HG03135 (cell line): ENCODE results near the gene ALG12.
"Not testable (repeated sequence)": the region's sequence is repeated elsewhere in the genome, so short reads cannot be mapped to it uniquely, and the experiment has no call there.

Experiments used
- ATAC-seq: cut with Tn5 transposase; IDR thresholded peaks from one replicate; pipeline ENCODE4 v1.9.1; 2021; ENCODE audit warnings: mild to moderate bottlenecking, moderate library complexity; ENCODE audit not compliant: unreplicated experiment

Gene ALG12

DNA sequence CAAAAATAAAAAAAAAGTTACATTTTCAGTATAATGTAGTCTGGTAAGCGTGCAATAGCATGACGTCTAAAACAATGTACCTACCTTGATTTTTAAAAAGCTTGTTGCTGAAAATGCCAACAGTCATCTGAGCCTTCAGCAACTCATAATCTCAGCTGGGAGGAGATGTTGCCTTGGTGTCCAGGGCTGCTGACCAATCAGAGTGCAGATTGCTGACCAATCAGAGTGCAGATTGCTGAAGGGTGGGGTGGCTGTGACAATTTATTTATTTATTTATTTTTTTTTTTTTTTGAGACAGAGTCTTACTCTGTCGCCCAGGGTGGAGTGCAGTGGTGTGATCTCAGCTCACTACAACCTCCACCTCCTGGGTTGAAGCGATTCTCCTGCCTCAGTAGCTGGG lies 46.8 kb downstream of the ALG12 start:
- no peak for ATAC-seq

DNA sequence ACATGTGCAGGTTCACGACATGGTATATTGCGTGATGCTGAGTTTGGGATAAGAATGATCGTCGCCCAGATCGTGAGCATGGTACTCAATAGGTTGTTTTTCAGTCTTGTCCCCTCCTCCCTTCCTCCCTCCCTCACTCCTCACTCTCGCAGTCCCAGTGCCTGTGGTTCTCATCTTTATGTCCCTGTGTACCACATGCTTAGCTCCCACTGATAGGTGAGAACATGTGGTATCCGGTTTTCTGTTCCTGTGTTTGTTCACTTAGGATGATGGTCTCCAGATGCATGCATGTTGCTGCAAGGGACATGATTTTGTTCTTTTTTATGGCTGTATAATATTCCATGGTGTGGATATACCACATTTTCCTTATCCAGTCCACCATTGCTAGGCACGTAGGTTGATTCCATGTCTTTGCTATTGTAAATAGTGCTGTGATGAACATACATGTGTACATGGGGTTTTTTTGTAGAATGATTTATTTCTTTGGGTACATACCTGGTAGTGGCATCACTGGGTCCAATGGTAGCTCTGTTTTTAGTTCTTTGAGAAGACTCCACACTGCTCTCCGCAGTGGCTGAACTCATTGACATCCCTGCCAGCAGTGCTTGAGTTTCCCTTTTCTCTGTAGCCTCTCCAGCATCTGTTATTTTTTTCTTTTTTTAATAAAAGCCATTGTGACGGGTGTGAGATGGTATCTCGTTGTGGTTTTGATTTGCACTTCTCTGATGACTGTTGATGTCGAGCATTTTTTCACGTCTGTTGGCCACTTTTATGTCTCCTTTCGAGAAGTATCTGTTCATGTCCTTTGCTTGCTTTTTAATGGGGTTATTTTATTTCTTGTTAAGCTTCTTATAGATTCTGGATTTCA lies 48.2 kb downstream of the ALG12 start:
- ATAC-seq: no peak

DNA sequence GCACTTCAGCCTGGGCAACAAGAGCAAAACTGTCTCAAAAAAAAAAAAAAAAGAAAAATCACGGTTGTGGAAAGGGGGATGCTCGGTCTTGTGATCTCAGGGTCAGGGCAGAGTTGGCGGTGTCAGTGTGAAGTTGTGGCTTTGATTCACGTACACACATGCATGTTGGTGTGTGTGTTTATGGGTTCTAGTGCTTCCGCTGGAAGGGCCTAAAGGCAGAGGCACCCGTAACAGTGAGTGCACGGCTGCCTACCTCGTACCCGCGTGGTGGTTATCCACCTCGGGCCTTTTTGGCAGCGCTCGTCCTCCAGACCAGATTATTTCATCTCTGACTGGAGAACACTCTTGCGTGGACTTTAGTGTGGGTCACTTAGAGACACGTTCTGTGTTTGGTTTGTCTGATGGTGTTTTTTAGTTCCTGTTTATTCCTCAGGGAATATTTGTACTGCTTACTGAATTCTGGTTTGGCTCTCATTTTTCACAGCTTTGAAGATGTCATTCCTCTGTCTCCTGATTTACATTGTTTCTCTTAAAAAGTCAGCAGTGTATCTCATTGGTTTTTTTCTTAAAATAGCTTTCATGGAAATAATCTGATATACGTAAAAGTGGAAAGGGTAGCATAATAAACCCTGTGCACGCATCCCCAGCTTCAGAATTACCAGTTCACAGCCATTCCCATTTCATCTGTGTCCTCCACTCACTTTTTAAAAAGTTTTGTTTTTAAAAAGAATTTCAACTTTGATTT lies 49.0 kb downstream of the ALG12 start:
- no peak for ATAC-seq

DNA sequence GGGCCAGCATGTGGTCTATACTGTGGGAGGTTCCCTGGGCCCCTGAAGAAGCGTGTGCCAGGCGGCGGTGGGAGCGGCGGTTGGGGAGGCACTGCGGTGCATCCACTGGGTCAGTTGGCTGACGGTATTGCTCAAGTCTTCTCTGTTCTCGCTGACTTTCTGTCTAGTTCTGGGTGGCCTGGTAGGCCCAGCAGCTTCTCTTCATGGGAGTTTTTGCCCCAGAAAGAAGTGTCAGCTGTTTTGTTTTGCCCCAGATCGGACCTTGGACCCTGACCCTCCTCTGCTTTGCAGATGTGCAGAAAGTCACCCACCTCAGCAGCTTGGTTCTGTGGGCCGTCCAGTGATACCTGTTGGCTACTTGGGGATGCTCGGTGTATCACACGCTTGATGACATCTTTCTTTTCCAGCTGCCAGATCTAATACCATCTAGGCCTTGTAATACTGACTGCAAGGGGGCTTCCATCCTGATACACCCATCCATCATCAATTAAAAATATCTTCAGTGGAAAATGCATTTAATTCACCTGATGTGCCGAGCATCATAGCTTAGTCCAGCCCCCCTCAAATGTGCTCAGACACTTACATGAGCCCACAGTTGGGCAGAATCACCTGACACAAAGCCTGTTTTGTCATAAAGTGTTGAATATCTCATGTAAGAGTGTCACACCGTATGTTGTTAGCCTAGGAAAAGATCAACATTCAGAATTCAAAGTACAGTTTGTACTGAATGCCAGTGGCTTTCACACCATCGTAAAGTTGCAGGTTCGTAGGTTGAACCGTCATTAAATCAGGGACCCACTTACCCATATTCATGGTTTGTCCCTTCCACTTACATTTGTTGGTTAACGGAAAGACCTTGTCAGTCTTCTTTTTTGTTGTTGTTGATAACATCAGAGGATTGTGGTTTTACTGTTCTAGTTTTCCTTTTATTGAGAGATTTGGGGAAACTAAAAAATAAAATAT lies 50.7 kb downstream of the ALG12 start:
- no peak for ATAC-seq

DNA sequence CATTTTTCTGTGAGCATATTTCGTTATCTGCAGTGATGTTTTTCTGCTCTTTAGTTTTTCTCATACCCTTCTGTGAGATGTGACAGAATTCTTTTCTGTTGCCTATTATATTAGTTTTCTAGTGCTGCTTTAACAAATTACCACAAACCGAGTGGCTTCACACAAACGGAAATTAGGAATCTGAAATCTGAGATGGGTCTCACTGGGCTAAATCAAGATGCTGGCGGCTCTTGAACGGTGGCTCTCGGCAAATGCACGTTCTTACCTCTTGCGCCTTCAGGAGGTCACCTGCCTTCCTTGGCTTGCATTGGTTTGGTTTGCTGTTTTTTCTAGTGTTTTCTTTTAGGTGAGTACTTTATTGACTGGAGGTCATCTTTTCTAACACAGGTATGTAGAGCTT lies 51.6 kb downstream of the ALG12 start:
- no peak for ATAC-seq

DNA sequence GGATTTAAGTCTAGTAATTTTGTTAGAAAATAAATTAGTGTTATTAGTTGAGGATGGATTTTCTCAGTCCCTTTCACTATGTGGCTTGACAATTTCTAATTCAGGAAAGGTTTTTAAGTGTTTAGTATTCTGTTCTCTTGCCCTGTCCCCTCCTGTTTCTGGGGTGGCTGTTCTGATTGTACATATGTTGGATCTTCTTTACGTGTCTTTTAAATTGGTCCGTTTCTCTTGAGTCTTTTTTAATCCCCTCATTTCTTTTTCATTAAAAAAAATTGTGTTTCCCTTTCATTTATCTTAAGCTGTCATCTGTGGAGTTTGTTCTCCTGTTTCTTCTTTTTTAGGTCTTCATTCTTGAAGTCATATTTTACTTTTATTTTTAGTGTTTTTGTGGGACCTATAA lies 52.1 kb downstream of the ALG12 start:
- ATAC-seq: no peak

DNA sequence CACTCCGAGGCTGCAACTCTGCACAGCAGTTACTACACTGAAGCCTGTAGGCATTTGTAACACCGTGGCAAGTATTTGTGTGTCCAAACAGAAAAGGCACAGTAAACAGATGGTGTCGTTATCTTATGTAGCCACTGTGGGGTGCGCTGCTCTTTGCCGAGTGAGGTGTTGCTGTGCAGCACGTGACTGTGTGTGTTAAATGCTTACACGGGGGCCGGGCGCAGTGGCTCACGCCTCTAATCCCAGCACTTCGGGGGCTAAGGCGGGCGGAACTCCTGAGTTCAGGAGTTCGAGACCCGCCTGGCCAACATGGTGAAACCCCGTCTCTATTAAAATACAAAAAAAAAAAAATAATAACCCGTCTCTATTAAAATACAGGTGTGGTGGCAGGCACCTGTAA lies 53.1 kb downstream of the ALG12 start:
- ATAC-seq: no peak

DNA sequence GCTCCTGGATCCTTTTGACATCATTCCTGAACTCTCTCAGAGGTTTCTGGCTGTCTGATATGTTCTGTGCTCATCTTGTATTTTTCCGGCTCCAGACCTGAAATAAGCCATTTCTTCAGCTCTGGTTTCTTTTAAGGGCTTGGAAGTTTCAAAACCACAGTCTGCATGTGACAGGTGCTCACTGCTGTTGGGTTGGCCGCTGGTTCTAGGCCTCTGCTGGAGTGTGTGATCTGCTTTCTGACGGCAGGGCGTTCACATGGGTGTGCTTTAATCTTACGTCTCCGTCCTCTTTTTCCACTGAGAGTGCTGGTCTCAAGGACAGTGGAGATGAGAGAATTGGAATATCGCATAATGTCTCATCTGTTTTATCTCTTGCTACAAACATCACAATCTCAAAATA lies 54.3 kb downstream of the ALG12 start:
- ATAC-seq: no peak

DNA sequence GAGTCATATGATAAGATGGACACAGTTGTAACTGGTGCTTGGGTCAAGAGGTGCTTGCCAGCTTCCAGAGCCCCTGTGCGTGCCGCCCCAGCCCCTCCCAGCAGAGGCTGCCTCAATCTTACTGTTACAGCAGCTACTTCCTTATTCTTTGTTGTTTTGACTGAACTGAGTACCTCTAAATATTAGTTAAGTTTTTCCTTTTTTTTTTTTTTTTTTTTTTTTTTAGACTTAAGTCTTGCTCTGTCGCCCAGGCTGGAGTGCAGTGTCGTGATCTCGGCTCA lies 55.8 kb downstream of the ALG12 start:
- ATAC-seq: no peak

DNA sequence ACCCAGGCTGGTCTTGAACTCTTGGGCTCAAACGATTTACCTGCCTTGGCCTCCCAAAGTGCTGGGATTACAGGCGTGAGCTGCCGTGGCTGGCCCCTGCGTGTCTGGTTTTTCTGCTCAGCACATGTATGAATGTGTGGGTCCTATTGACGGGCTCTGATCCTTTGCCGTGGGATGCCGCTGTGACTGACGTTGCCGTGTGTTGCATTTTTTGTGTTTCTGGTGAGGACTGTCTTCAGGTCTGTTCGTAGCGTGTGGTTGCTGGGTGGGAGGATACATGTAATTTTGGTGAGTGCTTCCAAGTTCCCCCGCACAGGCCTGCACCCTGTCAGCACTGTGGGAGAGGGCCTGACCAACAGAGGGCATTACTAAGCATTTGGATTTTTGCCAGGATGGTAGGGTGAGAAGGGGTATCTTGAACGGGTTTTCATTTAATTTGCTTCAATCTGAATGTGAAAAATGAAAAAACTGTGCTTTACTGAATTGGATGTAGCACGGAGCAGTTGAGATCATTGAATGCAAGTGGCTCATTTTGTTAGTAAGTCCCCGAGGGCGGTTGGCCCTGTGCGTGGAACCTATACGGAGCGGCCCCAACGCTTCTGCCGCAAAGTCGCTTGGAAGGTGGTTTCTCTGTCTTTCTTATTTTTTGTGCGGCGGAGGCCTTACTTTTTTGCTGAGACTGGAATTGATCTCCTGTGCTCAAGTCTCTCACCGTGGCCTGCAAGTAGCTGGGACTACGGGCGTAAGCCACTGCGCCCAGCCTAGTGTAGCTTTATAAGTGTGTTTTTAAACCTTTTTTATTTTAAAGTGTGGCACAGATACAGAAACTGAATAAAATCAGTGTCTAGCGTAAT lies 56.4 kb downstream of the ALG12 start:
- no peak for ATAC-seq

DNA sequence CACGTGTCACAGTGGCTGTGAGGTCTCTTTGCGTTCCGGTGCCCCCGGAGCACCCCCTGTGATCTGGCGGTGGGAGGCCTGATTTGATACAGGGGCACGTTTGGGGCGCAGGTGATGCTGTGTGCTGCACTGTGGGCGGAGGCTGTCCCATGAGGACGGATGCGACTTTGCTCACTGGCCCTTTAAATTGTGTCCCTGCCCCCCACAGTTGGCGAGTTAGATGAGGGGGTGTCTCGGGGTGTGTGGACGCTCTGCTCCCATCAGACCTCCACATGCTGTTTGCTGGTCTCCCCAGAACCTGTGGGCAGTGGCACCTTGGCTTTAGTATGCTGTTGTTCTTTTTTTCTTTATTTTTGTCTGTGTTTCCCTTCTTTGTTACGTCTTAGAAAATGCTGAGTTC lies 59.4 kb downstream of the ALG12 start:
- ATAC-seq: no peak

DNA sequence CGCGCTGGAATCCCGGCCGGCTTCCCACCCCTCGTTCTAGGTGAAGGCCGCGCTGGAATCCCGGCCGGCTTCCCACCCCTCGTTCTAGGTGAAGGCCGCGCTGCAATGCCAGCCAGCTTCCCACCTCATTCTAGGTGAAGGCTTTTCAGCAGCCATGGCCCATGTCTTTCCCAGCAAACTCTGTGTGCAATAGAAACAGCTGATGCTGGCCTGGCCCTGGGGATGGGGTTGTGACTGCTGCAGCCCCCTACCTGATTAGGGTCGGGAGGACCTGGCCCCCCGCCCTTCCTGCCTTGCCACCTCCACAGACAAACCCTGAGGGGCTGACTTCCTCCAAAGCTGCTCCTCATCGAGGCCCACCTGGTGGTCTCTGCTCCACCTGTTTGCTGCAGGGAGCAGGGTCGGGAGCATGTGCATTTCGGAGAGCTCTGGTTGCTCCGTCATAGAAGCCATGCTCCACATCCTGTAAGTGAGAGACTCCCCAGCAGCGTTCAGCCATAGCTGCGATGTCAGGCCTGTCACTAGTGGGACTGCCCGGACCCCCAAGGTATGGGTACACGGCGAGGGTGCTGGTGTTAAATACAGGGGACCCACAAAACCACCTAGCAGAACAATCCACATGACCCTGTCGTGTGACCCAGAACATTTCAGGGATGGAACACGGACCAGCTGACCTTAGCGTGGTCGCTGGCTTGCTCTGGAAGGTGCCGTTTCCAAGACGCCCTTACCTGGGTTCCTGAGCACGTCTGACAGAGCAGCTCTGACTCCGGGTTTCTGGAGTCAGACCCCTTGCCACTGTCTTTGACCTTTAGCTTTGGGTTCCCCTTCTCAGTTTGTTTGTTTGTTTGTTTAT lies 61.2 kb downstream of the ALG12 start:
- no peak for ATAC-seq

DNA sequence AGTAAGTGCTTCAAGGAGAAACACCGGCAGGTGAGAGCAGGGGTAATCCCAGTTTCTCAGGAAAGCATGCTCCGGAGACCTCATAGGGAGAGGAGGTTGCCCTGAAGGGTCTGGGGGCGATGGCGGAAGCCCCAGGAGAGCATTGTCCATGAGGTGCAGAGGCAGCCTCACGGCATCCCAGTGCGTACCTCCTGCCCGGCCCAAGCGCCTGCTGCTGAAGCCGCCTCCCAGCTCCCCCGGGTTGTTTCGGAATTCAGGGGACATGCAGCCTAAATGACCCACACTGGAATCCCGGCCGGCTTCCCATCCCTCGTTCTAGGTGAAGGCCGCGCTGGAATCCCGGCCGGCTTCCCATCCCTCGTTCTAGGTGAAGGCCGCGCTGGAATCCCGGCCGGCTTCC lies 61.9 kb downstream of the ALG12 start:
- ATAC-seq: no peak

DNA sequence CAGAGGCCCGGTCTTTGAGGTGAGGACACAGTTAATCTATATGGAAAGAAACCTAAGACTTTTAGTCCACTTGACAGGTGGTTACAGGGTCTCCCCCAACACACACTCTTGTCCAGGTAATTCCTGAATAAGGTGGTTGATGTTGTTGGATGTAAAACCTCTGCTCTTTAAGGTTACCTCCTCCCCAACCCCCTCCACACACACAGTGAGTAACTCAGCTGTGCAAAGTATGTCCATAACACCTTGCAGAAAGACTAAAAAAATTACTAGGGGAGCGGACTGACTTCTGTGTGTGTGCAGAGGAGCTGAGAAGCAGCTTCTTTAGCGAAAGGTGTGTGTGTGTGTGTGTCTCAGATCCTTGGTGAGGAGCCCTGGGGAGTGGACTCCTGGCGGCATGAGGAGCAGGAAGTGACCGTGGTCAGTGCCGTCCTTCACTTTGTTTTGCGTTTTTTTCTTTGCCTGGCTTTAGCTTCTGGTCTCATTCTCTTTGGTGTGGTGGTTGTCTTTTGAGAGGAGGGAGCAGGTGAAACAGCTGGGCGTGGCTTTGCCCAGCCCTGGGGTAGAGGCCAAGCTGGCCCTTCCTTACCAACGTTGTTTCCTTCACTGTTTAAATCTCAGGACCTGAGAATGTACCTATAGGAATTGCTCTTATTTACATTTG lies 62.9 kb downstream of the ALG12 start:
- no peak for ATAC-seq

DNA sequence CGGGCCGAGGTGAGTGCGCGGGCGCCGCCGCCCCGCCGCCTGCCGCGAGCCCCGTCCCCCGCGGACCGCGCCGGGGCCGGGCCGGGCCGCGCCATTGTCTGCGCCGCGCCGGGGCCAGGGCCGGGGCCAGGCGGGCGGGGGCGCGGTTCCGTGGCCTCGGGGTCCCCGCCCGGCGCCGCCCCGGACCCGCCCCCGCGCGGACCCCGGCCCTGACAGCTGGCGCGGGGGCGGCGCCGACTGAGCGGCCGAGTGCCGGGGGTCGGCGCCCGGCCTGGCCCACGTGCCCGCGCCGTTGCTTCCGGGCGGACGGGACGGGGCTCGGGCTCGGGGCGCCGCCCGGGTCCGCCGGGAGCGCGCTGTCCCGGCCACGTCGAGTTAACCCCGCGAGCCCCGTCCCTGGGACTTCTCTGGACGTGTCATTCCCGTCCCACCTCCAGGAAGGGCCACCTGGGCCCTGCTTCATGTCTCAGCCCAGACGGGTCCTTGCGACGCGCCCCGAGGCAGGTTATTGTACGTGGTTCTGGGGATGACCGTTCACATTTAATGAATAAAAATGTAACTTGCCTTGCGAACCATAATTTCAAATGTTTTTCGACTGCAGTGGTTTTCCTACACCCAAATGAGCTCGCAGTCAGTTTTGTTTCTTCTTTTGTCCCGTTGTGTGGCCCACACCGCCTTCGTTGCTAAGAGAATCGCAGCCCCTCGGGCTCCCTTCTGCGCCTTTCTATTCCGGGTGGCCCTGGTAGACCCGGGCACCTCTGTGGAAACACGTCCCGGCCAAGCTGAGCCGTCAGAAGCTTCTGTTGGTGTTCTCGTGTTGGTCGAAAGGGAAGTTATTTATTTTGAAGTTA lies 64.0 kb downstream of the ALG12 start:
- ATAC-seq: peak; percentile 21

DNA sequence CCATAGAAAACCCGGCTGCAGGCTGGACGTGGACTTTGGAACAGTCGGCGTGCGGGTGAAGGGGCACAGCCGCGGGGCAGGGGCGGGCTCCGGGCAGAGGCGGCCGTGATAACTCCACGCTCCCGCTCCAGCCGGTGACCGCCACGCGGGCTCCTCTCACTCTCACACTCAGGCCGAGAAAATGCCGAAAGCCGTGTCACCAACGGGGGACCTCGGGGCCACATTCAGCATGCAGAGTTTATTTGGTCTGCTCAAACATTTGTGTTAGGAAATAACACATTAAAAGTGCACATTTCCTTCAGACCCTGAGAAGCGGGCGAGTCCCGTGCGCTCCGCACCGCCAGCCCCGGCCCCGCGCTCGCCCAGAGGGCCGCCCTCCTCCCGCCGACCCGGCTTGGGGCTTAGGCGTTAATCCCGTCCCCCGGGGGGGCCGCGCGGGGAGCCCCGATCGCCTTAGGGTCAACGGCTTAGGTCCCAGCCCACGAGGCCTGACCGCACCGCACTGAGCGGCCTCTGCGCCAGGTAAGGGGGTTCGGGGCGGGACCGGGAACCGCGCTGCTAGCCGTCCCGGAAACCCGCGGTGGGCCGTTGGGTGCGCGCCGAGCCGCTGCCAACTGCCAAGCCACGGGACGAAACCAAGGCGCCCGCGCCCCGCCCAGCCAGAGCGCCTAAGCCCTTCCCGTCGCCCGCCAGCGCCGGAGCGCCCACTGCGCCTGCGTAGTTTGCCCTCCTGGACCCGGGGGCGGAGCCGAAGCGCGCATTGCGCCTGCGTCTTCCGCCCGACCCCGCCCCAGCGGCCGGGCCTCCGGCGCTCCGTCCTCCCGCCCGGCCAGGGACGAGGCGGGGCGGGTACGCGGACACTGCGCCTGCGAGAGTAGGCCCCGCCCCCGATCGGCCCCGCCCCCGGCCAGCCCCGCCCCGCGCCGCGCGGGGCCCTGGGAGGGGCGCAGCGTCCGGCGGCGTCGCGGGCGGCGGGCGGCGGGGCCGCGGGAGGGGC lies 65.0 kb downstream of the ALG12 start, which contains the start of gene ZBED4:
TSS of gene ZBED4 (plus strand) at position 947 of the 997 bp plus-strand sequence. CDS start 29,819 bp downstream, outside the sequence.
- ATAC-seq: peak; percentile 70

DNA sequence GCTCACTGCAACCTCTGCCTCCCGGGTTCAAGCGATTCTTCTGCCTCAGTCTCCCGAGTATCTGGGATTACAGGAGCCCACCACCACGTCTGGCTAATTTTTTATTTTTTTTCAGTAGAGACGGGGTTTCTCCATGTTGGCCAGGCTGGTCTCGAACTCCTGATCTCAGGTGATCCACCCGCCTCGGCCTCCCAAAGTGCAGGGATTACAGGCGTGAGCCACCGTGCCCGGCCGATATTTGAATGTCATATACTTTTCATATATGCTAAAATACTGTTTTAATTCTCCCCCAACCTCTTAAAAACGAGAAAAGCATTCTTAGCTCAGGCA lies 65.7 kb downstream of the ALG12 start:
- not testable (repeated sequence) for ATAC-seq
